GM12878 (cell line): Measurements from ENCODE around the gene C10orf90. TPM values are rescaled to one million over a fixed set of nuclear protein-coding genes. Genes with fewer than 3 reads are reported as not detected.

Experiments used
- ATAC-seq: fragments of 200-7000 bp; cut with Tn5 transposase; 3 replicates; pipeline ENCODE4 v1.9.1; 2020; ENCODE audit warnings: mild to moderate bottlenecking, moderate library complexity
- BruUV-seq: library from RNA; stranded (reverse); fragments of 400-500 nt; replicated peaks from 2 replicates; lab custom pipeline; 2021; lab: Mats Ljungman, UMichigan
- CTCF ChIA-PET: fragments of 300-600 bp; sonication (Branson Sonifier 250); formaldehyde crosslinking; extraction: SDS; loops from one replicate; lab custom pipeline; 2021; ENCODE audit warnings: inconsistent platforms; lab: Yijun Ruan, JAX
- POLR2A ChIA-PET: fragments of 350-600 bp; formaldehyde crosslinking; extraction: SDS; loops from one replicate; lab custom pipeline; 2021; ENCODE audit warnings: inconsistent platforms; lab: Charles Lee
- RAD21 ChIA-PET: fragments of 300-600 bp; sonication (Branson Sonifier 250); formaldehyde crosslinking; loops from one replicate; lab custom pipeline; 2023; ENCODE audit warnings: antibody characterized with exemption; ENCODE audit not compliant: unreplicated experiment; lab: Charles Lee
- SMC1A ChIA-PET: fragments of 300-600 bp; sonication (Branson Sonifier 250); formaldehyde crosslinking; loops from one replicate; lab custom pipeline; 2023; ENCODE audit not compliant: unreplicated experiment, uncharacterized antibody; lab: Charles Lee
- DNase-seq: peaks from one replicate; pipeline ENCODE4 v3.0.0-alpha.2; 2011; ENCODE audit warnings: low read depth, low spot score
- FAIRE-seq: peaks from 3 replicates; lab custom pipeline; 2011; peaks lifted over from hg19 to GRCh38; lab: Jason Lieb, UNC
- H2AFZ ChIP-seq: 2 replicates; pipeline ENCODE4 v1.6.0; 2011; ENCODE audit warnings: low read depth, low read length, control low read depth; ENCODE audit not compliant: control insufficient read depth
- H3K27ac ChIP-seq: 2 replicates; pipeline ENCODE4 v1.5.1; 2011; ENCODE audit warnings: control low read depth; ENCODE audit not compliant: control insufficient read depth, insufficient read depth
- H3K27me3 ChIP-seq, 2 experiments: replicated peaks in 1 of 2; 2 replicates each; pipeline versions ENCODE4 v1.6.0 to v1.6.1; 2011; ENCODE audit warnings: low read length in 1 of 2; ENCODE audit not compliant: control insufficient read depth in 2 of 2, insufficient read depth in 2 of 2
- H3K36me3 ChIP-seq, 2 experiments: 2 replicates each; pipeline ENCODE4 v1.5.1; 2011; ENCODE audit warnings: low read length in 1 of 2; ENCODE audit not compliant: control insufficient read depth in 2 of 2, insufficient read depth in 2 of 2
- H3K4me1 ChIP-seq: 2 replicates; pipeline ENCODE4 v1.6.1; 2011; ENCODE audit warnings: mild to moderate bottlenecking, low read length, moderate library complexity, mixed read lengths; ENCODE audit not compliant: control insufficient read depth, insufficient read depth
- H3K4me2 ChIP-seq: 2 replicates; pipeline ENCODE4 v1.6.0; 2011; ENCODE audit warnings: control low read depth; ENCODE audit not compliant: control insufficient read depth, insufficient read depth
- H3K4me3 ChIP-seq: fragments of 200-600 bp; sonication (generic); 2 replicates; pipeline ENCODE4 v1.5.1; 2016
- H3K79me2 ChIP-seq: 2 replicates; pipeline ENCODE4 v1.6.0; 2011; ENCODE audit warnings: low read length; ENCODE audit not compliant: control insufficient read depth, insufficient read depth
- H3K9ac ChIP-seq: 2 replicates; pipeline ENCODE4 v1.8.0; 2011; ENCODE audit warnings: low read length, control low read depth, mixed read lengths; ENCODE audit not compliant: control insufficient read depth, insufficient read depth
- H3K9me3 ChIP-seq: replicated peaks from 3 replicates; pipeline ENCODE4 v1.5.1; 2011; ENCODE audit warnings: mild to moderate bottlenecking, low read length; ENCODE audit not compliant: control insufficient read depth, insufficient read depth
- H4K20me1 ChIP-seq: 2 replicates; pipeline ENCODE4 v1.6.0; 2011; ENCODE audit not compliant: control insufficient read depth, insufficient read depth
- CBFB ChIP-seq: IDR thresholded peaks from 2 replicates; pipeline ENCODE4 v1.6.1; 2016; ENCODE audit warnings: antibody characterized with exemption, low read depth
- GATAD2B ChIP-seq: fragments of 450-650 bp; conservative IDR thresholded peaks from 2 replicates; pipeline ENCODE4 v1.6.1; 2017; ENCODE audit warnings: low read depth, mild to moderate bottlenecking, moderate library complexity
- NRF1 ChIP-seq: conservative IDR thresholded peaks from 2 replicates; pipeline ENCODE4 v1.6.1; 2011; ENCODE audit warnings: mild to moderate bottlenecking, low read depth, low read length, improper control_type of control experiment
- RAD21 ChIP-seq: IDR thresholded peaks from 2 replicates; pipeline ENCODE4 v1.6.1; 2011; ENCODE audit warnings: mild to moderate bottlenecking, low read depth, low read length, moderate library complexity; ENCODE audit not compliant: insufficient read depth
- RELA ChIP-seq: fragments of 450-650 bp; IDR thresholded peaks from 2 replicates; pipeline ENCODE4 v1.8.0; 2014; ENCODE audit warnings: borderline replicate concordance; ENCODE audit not compliant: partially characterized antibody
- SUPT20H ChIP-seq: IDR thresholded peaks from 2 replicates; pipeline ENCODE4 v1.6.1; 2011; ENCODE audit warnings: low read depth, mild to moderate bottlenecking, low read length, moderate library complexity, borderline replicate concordance; ENCODE audit not compliant: control insufficient read depth
- TARDBP ChIP-seq: IDR thresholded peaks from 2 replicates; pipeline ENCODE4 v1.6.1; 2016; ENCODE audit warnings: borderline replicate concordance
- WGBS: methylation state at CpG from one replicate; pipeline ENCODE4 v1.1.6; 2016; ENCODE audit warnings: low lambda C conversion rate; ENCODE audit not compliant: insufficient replicate concordance, insufficient coverage; ENCODE audit errors: missing lambda C conversion rate; 5-methylcytosine and 5-hydroxymethylcytosine counted together
- in situ Hi-C: fragments of 300-500 bp; cut with MboI; formaldehyde crosslinking; loops from 9 replicates; pipeline ENCODE4 v1.14.3; 2018; ENCODE audit warnings: mixed read lengths
- intact Hi-C: fragments of 100-400 bp; cut with micrococcal nuclease; formaldehyde crosslinking; loops from one replicate; pipeline ENCODE4 v1.14.2; 2022; ENCODE audit not compliant: unreplicated experiment
- polyA plus RNA-seq, 11 experiments: library from polyadenylated mRNA; depleted of rRNA in 4 of 11; unstranded in 6 of 11; stranded (reverse) in 5 of 11; fragments of >200 nt; fragmentation: Nextera tagmentation in 4 of 11; fragmentation: Illumina TruSeq in 1 of 11; extraction: Ambion mirVana in 4 of 11; extraction: Trizol in 1 of 11; gene quantifications; 1 replicate in 1 of 11; 2 replicates in 10 of 11; pipeline versions ENCODE4 v1.2.1 to v1.2.3, GENCODE V29; 2011 to 2016; ENCODE audit warnings: inconsistent platforms in 2 of 11, missing spikeins in 2 of 11, low read depth in 1 of 11
- total RNA-seq, 4 experiments: library from RNA; depleted of rRNA in 3 of 4; stranded (reverse); fragments of >200 nt in 3 of 4; fragmentation: Illumina TruSeq in 1 of 4; extraction: Trizol in 1 of 4; gene quantifications; 2 replicates each; pipeline versions ENCODE4 v1.2.1 to v1.2.3, GENCODE V29; 2013 to 2021
- TF ChIP-seq, protein P1 (sequence below): fragments of 450-650 bp; IDR thresholded peaks from 2 replicates; pipeline ENCODE4 v1.6.1; 2017; ENCODE audit warnings: borderline replicate concordance
- TF ChIP-seq, protein P2 (sequence below): IDR thresholded peaks from 2 replicates; pipeline ENCODE4 v1.6.1; 2011; ENCODE audit warnings: borderline replicate concordance, low read depth, mild to moderate bottlenecking, moderate library complexity, low read length; ENCODE audit not compliant: insufficient read depth, poor library complexity, severe bottlenecking

Gene C10orf90
- total and polyA plus RNA-seq, 10 of the 15 experiments (the other 5 are each of a cell fraction or from before 2014, with no cell fraction given), result 0.04 TPM; not detected in 9

DNA sequence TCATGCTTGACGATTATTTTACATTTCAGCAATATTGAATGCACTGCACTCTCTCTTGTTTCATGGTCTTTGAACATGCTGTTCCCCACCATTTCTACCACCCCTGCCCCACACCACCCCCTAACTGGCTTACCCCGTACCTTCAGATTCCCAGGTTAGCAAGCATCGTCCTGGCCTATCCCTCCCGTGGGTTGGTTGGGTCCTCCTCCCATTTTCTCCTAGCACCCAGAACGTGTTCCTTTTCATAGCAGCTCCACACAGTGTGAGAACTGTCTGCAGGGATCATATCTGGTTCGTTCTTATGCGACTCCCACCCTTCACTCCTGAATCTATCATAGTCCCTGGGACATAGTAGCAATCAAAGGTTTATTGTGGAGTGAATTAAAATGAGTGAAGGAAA, 48.6 kb downstream of the C10orf90 start:
- SMC1A ChIA-PET, result no interaction called here
- in situ Hi-C loops, result no loop called here
- intact Hi-C loops, result no loop called here

More for the DNA sequence above, 48.6 kb downstream of the C10orf90 start:
- H3K36me3 ChIP-seq, result no peaks in the 10 kb centered on the region
- H2AFZ ChIP-seq, result no peak overlapping the region
- no peak for FAIRE-seq
- DNase-seq, result no peak
- no peaks in the 10 kb centered on the region for H3K9me3 ChIP-seq
- WGBS, result 11% methylated on average over 7 of the region's 7 CpGs
- no peaks in the 10 kb centered on the region for H3K79me2 ChIP-seq
- no TSS peak for BruUV-seq
- H3K4me2 ChIP-seq, result no peak overlapping the region
- H3K4me1 ChIP-seq, result no peaks in the 10 kb centered on the region
- ATAC-seq, result no peak
- ChIA-PET CTCF (no interaction called here), POLR2A (no interaction called here), RAD21 (no interaction called here)
- H3K9ac ChIP-seq, result no peak overlapping the region
- no peak overlapping the region for H3K4me3 ChIP-seq
- H3K27ac ChIP-seq, result no peak overlapping the region
- H3K27me3 ChIP-seq, result no peaks in the 10 kb centered on the region
- no peaks in the 10 kb centered on the region for H4K20me1 ChIP-seq
- TF ChIP-seq RAD21 (no peak), GATAD2B (no peak), RELA (no peak), NRF1 (no peak), TARDBP (no peak), SUPT20H (no peak), CBFB (no peak)
- TF ChIP-seq, protein P1, sequence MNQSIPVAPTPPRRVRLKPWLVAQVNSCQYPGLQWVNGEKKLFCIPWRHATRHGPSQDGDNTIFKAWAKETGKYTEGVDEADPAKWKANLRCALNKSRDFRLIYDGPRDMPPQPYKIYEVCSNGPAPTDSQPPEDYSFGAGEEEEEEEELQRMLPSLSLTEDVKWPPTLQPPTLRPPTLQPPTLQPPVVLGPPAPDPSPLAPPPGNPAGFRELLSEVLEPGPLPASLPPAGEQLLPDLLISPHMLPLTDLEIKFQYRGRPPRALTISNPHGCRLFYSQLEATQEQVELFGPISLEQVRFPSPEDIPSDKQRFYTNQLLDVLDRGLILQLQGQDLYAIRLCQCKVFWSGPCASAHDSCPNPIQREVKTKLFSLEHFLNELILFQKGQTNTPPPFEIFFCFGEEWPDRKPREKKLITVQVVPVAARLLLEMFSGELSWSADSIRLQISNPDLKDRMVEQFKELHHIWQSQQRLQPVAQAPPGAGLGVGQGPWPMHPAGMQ, result no peak
- TF ChIP-seq, protein P2, sequence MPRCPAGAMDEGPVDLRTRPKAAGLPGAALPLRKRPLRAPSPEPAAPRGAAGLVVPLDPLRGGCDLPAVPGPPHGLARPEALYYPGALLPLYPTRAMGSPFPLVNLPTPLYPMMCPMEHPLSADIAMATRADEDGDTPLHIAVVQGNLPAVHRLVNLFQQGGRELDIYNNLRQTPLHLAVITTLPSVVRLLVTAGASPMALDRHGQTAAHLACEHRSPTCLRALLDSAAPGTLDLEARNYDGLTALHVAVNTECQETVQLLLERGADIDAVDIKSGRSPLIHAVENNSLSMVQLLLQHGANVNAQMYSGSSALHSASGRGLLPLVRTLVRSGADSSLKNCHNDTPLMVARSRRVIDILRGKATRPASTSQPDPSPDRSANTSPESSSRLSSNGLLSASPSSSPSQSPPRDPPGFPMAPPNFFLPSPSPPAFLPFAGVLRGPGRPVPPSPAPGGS, result no peak
